Body of pancreas (tissue), 4 donors: ENCODE measurements around the gene ZAR1. TPM values are rescaled to one million over a fixed set of nuclear protein-coding genes. Genes with fewer than 3 reads are reported as not detected.

Experiments used
- ATAC-seq: fragments of 150-250 bp; one replicate; pipeline ENCODE4 v1.9.1; 2016
- DNase-seq, 4 donors: peaks; one replicate each; pipeline ENCODE4 v3.0.0-alpha.2; 2019
- H3K27ac ChIP-seq, 4 donors: fragments of 200-600 bp; sonication (generic); 1 replicate in 3 of 4; 2 replicates in 1 of 4; pipeline versions ENCODE4 v1.5.1 to v1.6.1; 2016 to 2019; ENCODE audit warnings: mild to moderate bottlenecking in 1 of 4, mixed read lengths in 1 of 4, moderate library complexity in 1 of 4
- H3K27me3 ChIP-seq, 2 donors: fragments of 200-600 bp; sonication (generic); one replicate each; pipeline ENCODE4 v1.6.0; 2016; ENCODE audit warnings: mild to moderate bottlenecking in 1 of 2
- H3K36me3 ChIP-seq, 2 donors: fragments of 200-600 bp; sonication (generic); replicated peaks in 1 of 2; 2 replicates each; pipeline ENCODE4 v1.5.1; 2016; ENCODE audit warnings: low read depth in 2 of 2; ENCODE audit not compliant: insufficient read depth in 1 of 2
- H3K4me1 ChIP-seq: fragments of 200-600 bp; sonication (generic); one replicate; pipeline ENCODE4 v1.6.0; 2016
- H3K4me3 ChIP-seq, 2 donors: fragments of 200-600 bp; sonication (generic); 1 replicate in 1 of 2; 2 replicates in 1 of 2; pipeline ENCODE4 v1.5.1; 2016 to 2019
- H3K9me3 ChIP-seq, 3 donors: fragments of 200-600 bp; sonication (generic); 1 replicate in 2 of 3; 2 replicates in 1 of 3; pipeline ENCODE4 v1.5.1; 2016
- POLR2A ChIP-seq, 3 donors: fragments of 450-650 bp; IDR thresholded peaks; one replicate each; pipeline ENCODE4 v1.6.1; 2016; ENCODE audit warnings: antibody characterized with exemption in 3 of 3, mild to moderate bottlenecking in 2 of 3
- WGBS, 2 donors: methylation state at CpG; one replicate each; pipeline ENCODE4 v1.1.5; 2017; 5-methylcytosine and 5-hydroxymethylcytosine counted together
- intact Hi-C: fragments of 100-400 bp; cut with DNase I; formaldehyde crosslinking; loops from one replicate; pipeline ENCODE4 v1.15.1; 2023
- total RNA-seq, 2 donors: library from RNA; depleted of rRNA; stranded (reverse); fragments of >200 nt; gene quantifications; one replicate each; pipeline ENCODE4 v1.1.0, GENCODE V29; 2016
- TF ChIP-seq, protein P1 (sequence below), 7 experiments: fragments of 450-650 bp in 4 of 7; fragments of 200-600 bp in 3 of 7; sonication (generic) in 3 of 7; IDR thresholded peaks; one replicate each; pipeline ENCODE4 v1.5.1; 2016 to 2019; ENCODE audit warnings: antibody characterized with exemption in 7 of 7

ZAR1 gene
- total RNA-seq, 2 donors from 2014 or later, result not detected

DNA sequence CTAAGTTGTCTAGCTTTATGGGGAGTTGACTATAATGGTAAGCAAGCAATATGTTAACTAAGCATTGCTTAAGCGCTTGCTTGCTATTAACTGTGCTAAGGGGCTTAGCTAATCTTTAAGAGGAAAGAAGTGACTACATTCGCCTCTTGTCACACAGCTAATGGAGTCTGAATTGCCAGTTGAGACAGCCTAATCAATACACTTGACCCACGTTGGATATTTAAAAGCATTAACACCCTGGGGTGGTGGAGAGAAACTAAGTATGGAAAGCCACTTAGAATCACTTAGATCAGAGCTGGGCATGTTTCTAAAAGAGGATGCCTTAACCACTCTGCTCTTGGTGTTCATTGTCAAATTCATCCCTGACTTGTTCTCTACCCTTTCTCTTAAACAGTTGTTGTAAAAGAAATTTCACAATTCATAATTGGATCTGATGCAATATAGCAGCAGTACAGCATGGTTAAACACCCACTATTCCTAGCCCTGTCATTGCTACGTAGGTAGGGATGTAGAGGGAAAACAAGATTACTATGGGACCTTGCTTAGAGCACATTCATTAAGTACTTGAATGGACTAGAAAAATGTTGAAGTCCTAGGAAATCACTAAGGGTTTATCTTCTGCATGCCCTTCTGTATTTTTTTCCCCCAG lies 3.5 kb downstream of the ZAR1 start:
- no peak for TF ChIP-seq POLR2A (IDR thresholded peaks at IDR 0.05)
- TF ChIP-seq, protein P1, sequence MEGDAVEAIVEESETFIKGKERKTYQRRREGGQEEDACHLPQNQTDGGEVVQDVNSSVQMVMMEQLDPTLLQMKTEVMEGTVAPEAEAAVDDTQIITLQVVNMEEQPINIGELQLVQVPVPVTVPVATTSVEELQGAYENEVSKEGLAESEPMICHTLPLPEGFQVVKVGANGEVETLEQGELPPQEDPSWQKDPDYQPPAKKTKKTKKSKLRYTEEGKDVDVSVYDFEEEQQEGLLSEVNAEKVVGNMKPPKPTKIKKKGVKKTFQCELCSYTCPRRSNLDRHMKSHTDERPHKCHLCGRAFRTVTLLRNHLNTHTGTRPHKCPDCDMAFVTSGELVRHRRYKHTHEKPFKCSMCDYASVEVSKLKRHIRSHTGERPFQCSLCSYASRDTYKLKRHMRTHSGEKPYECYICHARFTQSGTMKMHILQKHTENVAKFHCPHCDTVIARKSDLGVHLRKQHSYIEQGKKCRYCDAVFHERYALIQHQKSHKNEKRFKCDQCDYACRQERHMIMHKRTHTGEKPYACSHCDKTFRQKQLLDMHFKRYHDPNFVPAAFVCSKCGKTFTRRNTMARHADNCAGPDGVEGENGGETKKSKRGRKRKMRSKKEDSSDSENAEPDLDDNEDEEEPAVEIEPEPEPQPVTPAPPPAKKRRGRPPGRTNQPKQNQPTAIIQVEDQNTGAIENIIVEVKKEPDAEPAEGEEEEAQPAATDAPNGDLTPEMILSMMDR (IDR thresholded peaks at IDR 0.05), result no peak
- peaks cover 8 to 20% of the 10 kb centered on the region in 2 donors for H3K27me3 ChIP-seq
- H3K4me3 ChIP-seq, result no peak overlapping the region
- H3K36me3 ChIP-seq, result no peaks in the 10 kb centered on the region
- 72 to 78% methylated on average over 4 of the region's 4 CpGs for WGBS, 2 donors
- intact Hi-C loops, result no loop called here
- peaks cover 17% of the 10 kb centered on the region for H3K4me1 ChIP-seq
- DNase-seq (no peak), ATAC-seq (no peak)
- no peak overlapping the region for H3K27ac ChIP-seq
- no peaks in the 10 kb centered on the region for H3K9me3 ChIP-seq

DNA sequence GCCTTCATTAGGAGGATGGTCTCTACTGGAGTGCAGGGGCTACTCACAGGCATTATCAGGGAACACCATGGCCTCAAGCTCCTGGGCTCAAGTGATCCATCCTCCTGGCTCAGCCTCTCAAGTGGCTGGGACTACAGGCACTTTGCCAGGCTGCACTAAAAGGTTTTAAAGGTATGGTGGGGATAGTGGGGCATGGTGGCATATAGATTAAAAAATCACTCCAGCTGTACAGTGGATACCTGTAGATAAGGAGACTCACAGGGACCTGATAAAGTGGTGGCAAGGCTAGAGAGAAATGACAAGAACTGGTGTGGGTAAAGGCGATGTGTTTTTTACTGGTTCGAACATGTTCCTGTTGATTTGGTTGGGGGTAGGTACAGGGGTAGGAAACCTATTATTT lies 5.9 kb downstream of the ZAR1 start:
- peaks cover 4 to 8% of the 10 kb centered on the region in 2 donors for H3K27me3 ChIP-seq
- no peaks in the 10 kb centered on the region for H3K9me3 ChIP-seq
- H3K36me3 ChIP-seq, result peaks cover 0 to 6% of the 10 kb centered on the region in 2 donors
- no peak overlapping the region for H3K4me3 ChIP-seq
- intact Hi-C loops, result no loop called here
- TF ChIP-seq, protein P1 (IDR thresholded peaks at IDR 0.05), result no peak
- TF ChIP-seq POLR2A (IDR thresholded peaks at IDR 0.05), result no peak
- ATAC-seq (no peak), DNase-seq (no peak)
- H3K4me1 ChIP-seq, result peaks cover under 1% of the 10 kb centered on the region
- 89 to 92% methylated on average over 2 of the region's 2 CpGs for WGBS, 2 donors
- no peak overlapping the region for H3K27ac ChIP-seq

DNA sequence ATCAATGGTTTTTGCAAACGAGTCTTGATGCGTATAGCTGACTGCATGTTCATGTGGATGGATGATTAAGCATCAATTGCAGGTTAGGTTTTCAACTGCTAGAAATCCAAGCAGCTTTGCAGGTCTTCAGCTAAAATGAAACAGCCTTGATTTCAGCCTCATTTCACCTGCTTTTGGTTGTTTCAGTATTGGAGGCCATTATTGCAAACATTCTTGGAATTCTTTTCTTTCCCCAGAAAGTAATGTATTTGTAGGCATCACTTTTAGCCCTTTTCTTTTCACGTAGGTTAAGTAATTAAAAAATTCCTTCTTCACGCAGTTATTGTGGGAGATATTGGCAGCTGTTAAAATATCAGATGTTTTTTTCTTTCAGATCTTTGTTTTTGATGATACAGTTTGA lies 8.8 kb downstream of the ZAR1 start:
- H3K4me3 ChIP-seq, result no peak overlapping the region
- WGBS, 2 donors, result 76 to 79% methylated on average over 4 of the region's 4 CpGs
- H3K9me3 ChIP-seq, result no peaks in the 10 kb centered on the region
- H3K27me3 ChIP-seq, result no peaks in the 10 kb centered on the region
- no peak overlapping the region for H3K27ac ChIP-seq
- no peaks in the 10 kb centered on the region for H3K4me1 ChIP-seq
- intact Hi-C loops, result no loop called here
- DNase-seq, result no peak
- ATAC-seq, result no peak
- H3K36me3 ChIP-seq, result peaks cover 0 to 6% of the 10 kb centered on the region in 2 donors
- TF ChIP-seq, protein P1 (IDR thresholded peaks at IDR 0.05), result no peak
- TF ChIP-seq POLR2A (IDR thresholded peaks at IDR 0.05), result no peak

DNA sequence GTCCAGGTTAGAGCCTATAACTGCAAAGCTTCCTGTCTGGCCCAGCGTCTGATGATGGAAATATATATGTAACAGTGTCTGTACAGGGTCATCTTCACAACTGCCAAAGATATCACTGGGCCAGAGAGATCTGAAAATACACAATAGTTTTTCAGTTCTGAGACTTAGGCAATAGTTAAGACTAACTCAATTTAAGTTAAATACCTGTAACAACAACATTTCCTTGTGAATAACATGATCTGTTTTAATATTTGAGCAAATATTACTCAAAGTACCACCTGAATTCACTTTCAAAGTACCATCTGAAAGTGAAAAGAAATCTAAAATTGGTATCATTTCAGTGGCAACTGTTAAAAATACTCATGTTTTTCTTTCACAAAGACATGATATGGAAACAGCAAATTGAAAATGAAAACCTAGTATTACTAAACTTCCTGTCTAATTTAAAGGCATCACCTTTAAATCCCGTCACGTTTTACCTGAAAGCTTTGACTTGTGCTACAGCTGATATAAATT lies 9.6 kb downstream of the ZAR1 start:
- Histone ChIP-seq H3K27ac (no peak overlapping the region), H3K4me3 (no peak overlapping the region), H3K36me3 (peaks cover 0 to 6% of the 10 kb centered on the region in 2 donors), H3K27me3 (no peaks in the 10 kb centered on the region), H3K4me1 (no peaks in the 10 kb centered on the region), H3K9me3 (no peaks in the 10 kb centered on the region)
- 91 to 92% methylated on average over 3 of the region's 3 CpGs for WGBS, 2 donors
- no peak for ATAC-seq
- DNase-seq, result no peak
- TF ChIP-seq POLR2A (IDR thresholded peaks at IDR 0.05), result no peak
- TF ChIP-seq, protein P1 (IDR thresholded peaks at IDR 0.05), result no peak
- intact Hi-C loops, result no loop called here
